HCEC 1CT (cell line): Measurements from ENCODE around the gene SPACA4.

Experiments used
- DNase-seq: peaks from one replicate; pipeline ENCODE4 v3.0.0-alpha.2; 2017

Gene SPACA4

GRCh38 chr19:48635966-48636858, 29.7 kb downstream of the SPACA4 start:
- DNase-seq, result no peak

GRCh38 chr19:48636859-48637448, 30.4 kb downstream of the SPACA4 start, which contains the start of gene DBP:
Gene DBP, minus strand, starts transcription at chr19:48637379. Its CDS starts 385 bp downstream, at chr19:48636994.
- DNase-seq, result no peak

- peak; percentile 96 for DNase-seq
Observed at GRCh38 chr19:48637449-48637947, 31.0 kb downstream of the SPACA4 start.

GRCh38 chr19:48637948-48638830, 31.6 kb downstream of the SPACA4 start:
- DNase-seq, result peak; percentile 93

GRCh38 chr19:48638831-48639381, 32.4 kb downstream of the SPACA4 start:
- no peak for DNase-seq

- DNase-seq, result no peak
Observed at GRCh38 chr19:48639483-48640375, 33.2 kb downstream of the SPACA4 start.

GRCh38 chr19:48641850-48642249, 35.3 kb downstream of the SPACA4 start:
- DNase-seq, result no peak

- DNase-seq, result no peak
Observed at GRCh38 chr19:48642862-48643261, 36.3 kb downstream of the SPACA4 start.

- DNase-seq, result no peak
Observed at GRCh38 chr19:48644355-48644754, 37.8 kb downstream of the SPACA4 start.

GRCh38 chr19:48644839-48645619, 38.5 kb downstream of the SPACA4 start:
- peak; percentile 58 for DNase-seq

- no peak for DNase-seq
Observed at GRCh38 chr19:48645620-48646000, 39.1 kb downstream of the SPACA4 start.

GRCh38 chr19:48646001-48646721, 39.6 kb downstream of the SPACA4 start, which contains the start of gene CA11:
Gene CA11, minus strand, starts transcription at chr19:48646187. Its CDS starts 555 bp downstream, at chr19:48645632.
- peak; percentile 68 for DNase-seq

GRCh38 chr19:48646722-48647216, 40.2 kb downstream of the SPACA4 start:
- no peak for DNase-seq

- DNase-seq, result no peak
Observed at GRCh38 chr19:48648134-48648533, 41.6 kb downstream of the SPACA4 start.

GRCh38 chr19:48650974-48651682, 44.6 kb downstream of the SPACA4 start:
- DNase-seq, result no peak

GRCh38 chr19:48651683-48652048, 45.1 kb downstream of the SPACA4 start:
- DNase-seq, result no peak

GRCh38 chr19:48654299-48655059, 47.9 kb downstream of the SPACA4 start:
- no peak for DNase-seq

GRCh38 chr19:48656840-48657474, 50.4 kb downstream of the SPACA4 start:
- peak; percentile 91 for DNase-seq
